GM19238 (cell line): ENCODE measurements around the gene UQCRHL.
"Not testable (repeated sequence)": the region's sequence is repeated elsewhere in the genome, so short reads cannot be mapped to it uniquely, and the experiment has no call there.

Experiments used
- DNase-seq: peaks from one replicate; pipeline ENCODE4 v3.0.0; 2011; ENCODE audit warnings: low spot score; ENCODE audit not compliant: insufficient read length

UQCRHL gene

DNA sequence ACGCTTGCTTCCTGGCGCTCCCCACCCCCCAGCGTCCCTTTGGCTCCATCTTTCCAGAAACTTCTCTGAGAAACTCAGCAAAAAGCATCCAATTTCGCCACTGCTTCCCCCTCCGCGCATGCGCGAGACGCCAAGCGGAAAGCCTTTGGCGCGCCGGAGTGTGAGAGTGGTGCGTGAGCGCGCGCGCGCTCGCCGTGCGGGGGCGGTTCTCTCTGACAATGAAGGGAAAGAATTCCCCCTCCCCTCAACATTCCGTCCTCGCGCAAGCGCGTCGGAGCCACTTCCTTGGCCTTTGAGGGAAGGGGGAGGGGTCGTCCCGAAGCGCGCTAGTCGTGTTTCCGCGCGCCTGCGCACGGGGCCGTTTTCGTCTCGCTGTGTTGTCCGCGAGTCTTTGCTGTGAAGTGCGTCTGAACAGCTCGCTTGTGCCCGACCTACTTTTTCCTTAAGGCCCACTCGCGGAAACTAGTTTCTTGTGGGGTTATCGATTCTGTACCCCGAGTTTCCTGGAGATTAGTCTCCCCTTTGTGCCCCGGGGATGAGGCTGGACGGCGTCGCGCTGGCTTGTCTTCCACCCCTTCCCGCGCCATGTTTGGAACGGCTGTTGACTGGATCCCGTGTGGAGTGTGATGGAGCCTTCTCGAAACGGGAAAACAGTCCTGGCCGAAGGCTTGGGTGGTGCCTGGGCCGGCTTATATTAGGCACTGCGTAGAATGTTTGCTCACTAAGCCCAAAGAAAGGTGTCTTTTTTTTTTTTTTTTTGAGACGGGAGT lies 28.5 kb upstream of the UQCRHL start:
- peak; percentile 79 for DNase-seq

DNA sequence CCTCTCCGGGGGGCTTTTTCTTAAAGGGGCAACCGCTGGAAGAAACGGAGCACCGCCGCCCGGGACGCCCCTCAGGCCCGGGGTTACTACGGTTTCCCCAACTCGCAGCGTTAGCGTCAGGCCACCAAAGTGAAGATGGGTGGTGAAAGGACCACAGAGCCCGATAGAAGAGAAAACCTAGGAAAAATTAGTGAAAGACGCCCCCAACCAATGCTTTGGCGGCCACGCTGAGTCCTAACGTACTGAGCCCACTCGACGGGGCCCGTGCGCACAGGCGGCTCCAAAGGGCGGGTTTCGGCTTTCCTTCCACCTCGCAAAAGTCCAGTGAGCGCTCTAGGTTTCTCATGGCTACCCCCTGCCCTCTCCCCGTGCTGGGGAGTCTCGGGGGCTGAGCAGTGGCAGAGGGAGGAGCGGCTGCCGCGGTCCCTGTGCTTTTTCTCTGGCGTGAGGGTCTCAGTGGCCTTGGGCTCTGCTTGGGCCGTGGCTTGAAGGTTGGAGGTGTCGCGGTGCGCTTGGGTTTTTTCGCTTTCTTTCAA lies 27.8 kb upstream of the UQCRHL start:
- no peak for DNase-seq

DNA sequence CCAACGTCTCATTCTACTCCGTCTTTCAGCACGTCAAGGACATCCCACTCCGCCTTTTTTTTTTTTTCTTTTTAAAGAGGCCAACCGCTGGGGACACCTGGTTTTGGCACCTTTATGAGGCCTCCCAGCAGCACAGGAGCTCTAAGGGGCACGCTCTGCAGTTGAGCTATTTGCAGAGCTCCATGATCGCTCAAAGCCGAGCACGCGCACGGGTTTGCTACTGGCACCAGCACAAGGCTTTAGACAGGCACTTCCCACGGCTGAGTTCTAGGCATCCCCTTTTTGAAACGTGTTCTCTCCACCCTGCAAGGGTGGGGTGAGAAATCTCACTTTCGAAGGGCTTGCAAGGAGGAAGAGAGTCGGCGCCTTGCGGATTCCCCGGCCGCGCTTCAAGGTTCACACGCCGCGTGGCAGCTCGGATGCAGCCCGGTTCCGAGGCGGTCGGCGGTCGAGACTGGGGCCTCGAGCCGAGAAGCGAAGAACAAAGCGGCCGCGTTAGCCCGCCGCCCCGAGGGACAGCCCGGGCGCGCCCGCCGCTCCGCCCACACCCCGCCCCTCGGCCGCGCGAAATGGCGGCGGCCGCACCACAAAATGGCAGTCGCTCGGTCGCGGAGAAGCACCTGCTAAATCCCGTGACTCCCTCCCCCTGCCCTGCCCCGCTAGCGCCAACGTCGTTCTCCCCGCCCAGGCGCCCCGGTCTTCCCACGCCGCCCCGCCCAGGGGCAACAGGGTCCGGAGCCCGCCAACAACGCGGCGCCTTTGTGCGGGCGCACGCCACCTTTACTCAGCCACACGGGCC lies 27.2 kb upstream of the UQCRHL start:
- DNase-seq: peak; percentile 72

DNA sequence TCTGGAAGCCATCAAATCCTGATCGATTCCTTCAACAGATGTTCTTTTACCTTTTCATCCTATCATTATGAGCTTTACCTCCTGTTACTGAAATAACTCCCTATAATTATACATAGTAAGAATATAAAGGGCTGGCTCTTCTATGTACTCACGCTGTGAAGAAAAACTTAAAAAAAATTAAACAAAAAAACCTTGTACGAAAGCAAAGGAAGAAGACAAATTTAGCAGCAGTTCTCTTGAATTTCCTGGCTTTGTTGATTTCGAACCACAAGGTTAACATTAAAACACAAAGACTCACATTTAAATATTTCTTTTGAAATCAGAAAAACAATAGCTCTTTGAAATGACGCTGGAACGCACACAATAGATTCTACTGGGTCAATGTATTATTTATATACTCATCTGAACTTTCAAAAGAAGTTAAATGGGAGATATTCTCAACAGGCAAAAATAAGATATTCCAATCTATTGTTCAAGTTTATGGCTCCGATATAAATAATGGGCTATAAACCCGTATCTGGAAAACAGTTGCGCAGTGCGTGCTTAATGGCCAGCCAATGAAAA lies 26.5 kb upstream of the UQCRHL start:
- no peak for DNase-seq

DNA sequence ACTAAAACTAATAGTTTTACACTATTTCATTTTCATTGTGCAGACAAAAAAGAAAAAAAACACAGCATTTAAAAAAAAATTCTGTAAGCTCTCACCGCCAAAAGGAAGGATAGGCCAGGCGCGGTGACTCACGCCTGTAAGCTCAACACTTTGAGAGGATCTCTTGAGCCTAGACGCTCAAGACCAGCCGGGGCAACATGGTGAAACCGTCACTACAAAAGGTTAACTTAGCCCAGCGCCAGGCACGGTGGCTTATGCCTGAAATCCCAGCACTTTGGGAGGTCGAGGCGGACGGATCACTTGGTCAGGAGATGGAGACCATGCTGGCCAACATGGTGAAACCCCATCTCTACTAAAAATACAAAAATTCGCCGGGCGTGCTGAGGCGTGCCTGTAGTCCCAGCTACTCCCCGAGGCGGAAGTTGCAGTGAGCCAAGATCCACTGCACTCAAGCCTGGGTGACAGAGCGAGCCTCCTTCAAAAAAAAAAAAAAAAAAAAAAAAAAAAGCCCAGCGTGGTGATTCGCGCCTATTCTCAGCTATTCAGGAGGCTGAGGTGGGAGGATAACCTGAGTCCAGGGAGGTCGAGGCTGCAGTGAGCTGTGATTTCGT lies 25.7 kb upstream of the UQCRHL start:
- DNase-seq: no peak

DNA sequence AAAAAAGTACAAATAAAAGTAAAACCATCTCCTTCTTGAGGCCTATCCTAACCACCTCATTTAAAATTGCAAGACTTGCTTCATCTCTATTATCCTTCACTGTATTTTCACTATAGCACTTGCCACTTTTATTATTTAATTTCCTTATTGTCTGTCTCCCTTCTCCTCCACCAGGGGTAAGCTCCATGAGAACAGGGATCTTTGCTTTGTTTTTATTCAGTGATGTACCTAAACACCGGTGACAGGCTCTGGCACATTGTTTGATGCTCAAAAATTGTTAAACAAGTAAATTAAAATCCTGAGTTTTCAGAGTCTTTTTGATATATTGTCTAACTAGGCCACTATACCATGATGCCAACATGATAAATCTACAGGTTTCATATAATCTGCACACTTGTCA lies 22.8 kb upstream of the UQCRHL start:
- DNase-seq: no peak

DNA sequence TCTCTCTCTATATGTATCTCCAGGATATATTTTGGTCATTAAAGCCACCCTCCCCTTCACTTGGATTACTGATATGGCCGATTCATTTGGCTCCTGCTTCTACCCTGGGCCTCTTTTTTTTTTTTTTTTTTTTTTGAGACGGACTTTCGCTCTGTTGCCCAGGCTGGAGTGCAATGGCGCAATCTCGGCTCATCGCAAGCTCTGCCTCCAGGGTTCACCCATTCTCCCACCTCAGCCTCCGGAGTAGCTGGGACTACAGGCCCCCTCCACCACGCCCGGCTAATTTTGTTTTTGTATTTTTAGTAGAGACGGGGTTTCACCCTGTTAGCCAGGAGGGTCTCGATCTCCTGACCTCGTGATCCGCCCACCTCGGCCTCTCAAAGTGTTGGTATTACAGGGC lies 21.5 kb upstream of the UQCRHL start:
- DNase-seq: not testable (repeated sequence)

DNA sequence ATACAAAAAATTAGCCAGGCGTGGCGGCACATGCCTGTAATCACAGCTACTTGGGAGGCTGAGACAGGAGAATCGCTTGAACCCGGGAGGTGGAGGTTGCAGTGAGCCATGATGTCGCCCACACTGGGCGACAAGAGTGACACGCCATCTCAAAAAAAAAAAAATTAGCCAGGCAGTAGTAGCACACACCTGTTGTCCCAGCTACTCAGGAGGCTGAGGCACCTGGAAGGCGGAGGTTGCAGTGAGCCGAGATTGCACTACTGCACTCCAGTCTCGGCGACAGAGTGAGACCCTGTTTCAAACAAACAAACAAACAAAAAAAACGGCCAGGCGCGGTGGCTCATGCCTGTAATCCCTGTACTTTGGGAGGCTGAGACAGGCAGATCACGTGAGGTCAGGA lies 20.1 kb upstream of the UQCRHL start:
- DNase-seq: not testable (repeated sequence)

DNA sequence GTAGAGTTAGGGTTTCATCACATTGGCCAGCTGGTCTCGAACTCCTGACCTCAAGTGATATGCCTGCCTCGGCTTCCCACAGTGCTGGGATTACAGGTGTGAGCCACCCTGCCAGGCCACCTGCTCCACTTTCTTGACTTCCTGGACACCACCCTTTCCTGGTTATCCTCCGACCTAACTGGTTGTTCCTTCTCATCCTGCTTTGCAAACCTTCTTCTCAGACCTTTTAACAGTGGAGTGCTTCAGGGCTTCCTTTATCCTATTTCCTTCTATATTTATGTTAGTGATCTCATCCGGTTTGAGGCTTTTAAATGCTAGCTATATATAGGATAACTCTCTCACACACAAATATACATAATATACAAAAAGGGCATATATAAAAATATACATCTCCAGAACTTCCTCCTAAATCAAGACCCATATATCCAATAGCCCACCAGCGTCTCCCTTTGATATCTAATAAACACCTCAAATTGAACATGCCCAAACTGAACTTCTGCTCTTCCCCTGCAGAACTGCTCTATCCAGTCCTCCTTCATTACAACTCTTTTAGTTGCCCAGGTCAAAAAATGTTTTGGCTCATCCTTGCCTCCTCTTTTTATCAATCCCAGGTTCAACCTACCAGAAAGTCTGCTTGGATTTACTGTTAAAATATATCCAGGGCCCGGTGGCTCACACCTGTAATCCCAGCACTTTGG lies 19.5 kb upstream of the UQCRHL start:
- no peak for DNase-seq

DNA sequence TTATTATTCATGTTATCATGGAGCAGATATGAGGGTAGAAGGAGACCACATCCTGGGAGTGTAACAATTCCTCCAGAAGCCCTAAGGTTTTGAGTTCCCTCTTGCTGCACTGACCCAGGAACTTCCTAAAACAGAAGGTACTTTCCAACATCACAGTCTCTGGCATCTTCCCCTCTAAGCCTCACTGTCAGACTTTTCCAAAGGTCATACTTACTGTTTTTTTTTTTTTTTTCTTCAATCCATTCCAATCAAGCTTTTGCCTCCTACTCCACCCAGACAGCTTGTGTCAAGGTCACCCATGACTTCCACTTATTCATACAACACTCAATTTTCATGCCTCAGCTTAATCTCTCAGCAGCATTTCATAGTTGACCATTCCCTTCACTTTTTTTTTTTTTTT lies 18.4 kb upstream of the UQCRHL start:
- no peak for DNase-seq

DNA sequence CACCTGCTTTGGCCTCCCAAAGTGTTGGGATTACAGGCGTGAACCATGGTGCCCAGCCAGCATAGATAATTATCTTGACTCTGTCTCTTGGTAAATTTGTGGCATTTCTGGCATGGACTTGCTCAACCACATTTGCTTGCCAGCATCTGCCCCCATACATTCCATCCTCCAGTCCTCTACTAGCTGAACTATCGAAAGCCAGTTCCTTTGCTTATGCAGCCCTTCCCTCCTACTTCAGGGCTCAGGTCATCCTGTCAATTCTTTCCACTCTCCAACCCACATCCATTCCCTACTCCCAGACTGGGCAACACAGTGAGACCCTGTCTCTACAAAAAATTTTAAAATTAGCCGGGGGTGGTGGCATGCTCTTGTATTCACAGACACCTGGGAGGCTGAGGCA lies 13.0 kb upstream of the UQCRHL start:
- no peak for DNase-seq

DNA sequence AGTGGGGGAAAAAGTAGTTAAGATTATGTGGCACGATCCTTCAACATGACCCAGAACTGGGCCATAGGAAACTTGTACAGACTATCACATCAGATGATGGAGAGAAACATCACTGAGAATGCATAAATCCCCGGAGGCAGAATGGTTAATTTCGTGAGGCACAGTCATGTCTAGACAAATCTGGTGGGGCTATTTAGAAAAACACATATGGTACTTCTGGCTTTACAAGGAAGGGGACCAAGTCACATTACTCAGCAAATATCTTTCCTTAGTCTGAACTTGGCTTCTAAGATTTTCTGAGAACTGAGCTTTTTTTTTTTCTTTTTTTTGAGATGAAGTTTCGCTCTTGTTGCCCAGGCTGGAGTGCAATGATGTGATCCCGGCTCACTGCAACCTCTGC lies 9.2 kb upstream of the UQCRHL start:
- no peak for DNase-seq

DNA sequence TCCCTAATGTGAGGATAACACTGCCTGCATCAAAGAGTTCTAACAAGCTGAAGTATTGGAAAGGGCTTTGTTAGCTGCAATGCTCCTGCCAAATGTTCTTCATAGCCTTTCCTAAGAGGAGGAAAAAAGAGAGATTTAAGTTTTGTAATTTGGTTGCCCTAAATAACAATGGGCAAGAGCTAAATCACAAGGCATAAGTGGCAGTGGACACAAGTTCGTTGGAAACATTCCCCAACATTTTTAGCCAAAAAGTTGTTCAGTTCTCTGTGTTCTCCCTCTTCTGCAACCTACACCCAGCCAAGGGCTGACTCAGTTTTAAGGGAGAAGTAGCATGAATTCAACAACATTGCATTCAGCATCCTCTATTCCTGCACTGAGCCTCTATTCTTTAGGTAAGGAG lies 2.6 kb upstream of the UQCRHL start:
- no peak for DNase-seq

DNA sequence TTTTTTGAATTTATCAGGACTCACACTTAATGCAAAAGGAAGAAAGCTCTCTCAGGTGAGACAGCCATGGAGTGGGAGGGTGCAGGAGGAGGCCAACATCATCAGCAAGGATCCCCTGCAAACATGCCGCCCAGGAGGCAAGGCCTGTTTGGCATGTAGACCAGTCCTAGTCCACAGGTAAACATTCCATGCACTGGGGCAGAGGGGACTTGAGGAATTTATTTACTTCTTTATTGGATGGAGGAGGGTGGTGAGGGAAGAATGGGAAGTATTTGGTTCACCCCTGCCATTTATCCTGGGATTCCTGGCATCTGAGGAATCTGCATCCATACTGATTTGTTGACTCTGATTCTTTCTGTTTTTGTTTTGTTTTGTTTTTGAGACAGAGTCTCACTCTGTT lies 1.5 kb upstream of the UQCRHL start:
- DNase-seq: no peak

DNA sequence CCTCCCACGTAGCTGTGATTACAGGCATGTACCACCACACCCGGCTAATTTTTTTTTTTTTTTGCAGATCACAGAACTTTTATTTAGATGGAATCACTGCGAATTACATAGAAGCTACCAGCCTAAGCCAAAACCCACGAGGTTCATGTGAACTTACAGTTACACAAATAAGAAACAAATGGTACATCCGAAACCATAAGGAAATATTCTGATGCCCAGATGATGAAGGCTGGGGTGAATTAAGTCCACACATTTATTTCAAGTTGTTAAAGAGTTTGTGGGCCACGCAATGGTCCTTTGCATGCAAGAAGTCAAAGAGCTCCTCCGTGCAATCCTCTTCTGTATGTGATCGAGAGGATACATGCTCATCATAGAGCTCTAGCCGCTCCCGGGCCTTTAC lies 328 bp downstream of the UQCRHL start:
- DNase-seq: no peak

DNA sequence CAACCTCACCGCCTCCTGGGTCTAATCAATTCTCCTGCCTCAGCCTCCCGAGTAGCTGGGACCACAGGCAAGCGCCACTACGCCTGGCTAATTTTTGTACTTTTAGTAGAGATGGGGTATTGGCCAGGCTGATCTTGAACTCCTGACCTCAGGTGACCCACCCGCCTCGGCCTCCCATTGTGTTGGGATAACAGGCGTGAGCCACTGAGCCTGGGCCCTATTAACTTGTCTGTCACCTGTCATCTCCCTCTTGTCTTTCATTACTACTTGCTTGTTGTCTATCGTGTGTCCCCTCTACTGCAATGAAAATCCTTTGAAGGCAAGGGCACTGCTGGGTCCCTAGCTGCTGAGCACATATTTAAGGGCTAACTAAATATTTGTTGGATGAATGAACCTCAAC lies 3.4 kb downstream of the UQCRHL start:
- DNase-seq: no peak

DNA sequence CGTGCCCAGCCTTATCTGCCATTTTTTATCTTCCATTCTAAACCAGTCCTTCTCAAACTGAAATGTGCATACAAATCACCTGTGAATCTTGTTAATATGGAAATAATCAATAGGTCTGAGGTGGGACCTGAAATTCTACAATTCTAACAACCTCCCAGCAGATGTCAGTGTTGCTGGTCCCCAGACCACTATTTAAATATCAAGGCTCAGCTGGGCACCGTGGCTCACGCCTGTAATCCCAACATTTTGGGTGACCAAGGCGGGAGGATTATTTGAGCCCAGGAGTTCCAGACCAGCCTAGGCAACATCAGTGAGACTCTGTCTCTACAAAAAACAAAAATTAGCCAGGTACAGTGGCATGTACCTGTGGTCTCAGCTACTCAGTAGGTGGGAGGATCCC lies 4.1 kb downstream of the UQCRHL start:
- DNase-seq: peak; percentile 32

DNA sequence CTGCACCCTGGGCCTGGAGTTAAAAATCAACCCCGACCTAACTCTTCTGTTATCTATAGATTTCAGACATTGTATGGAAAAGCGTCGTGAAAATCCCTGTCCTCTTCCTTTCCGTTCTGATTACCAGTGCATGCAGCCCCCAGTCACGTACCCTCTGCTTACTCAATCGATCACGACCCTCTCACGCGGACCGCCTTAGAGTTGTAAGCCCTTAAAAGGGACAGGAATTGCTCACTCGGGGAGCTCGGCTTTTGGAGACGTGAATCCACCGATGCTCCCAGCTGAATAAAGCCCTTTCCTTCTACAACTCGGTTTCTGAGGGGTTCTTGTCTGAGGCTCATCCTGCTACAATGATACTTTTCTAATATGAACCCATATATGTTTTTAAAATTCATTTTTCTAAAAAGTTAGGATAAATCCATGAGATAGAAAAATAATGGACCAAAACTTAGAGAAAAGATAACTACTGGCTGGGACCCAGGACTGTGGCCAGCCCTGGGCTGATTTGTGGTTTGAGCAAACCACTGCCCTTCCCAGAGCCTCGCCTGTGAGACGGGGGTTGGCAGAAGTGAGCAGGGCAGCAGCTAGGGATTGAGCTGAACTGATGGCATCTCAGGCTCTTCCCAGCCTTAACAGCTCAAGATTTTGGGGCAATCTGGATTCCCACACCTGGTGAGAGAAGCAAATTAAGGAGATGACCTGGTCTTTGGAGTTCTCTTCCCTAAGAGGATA lies 5.0 kb downstream of the UQCRHL start:
- no peak for DNase-seq

DNA sequence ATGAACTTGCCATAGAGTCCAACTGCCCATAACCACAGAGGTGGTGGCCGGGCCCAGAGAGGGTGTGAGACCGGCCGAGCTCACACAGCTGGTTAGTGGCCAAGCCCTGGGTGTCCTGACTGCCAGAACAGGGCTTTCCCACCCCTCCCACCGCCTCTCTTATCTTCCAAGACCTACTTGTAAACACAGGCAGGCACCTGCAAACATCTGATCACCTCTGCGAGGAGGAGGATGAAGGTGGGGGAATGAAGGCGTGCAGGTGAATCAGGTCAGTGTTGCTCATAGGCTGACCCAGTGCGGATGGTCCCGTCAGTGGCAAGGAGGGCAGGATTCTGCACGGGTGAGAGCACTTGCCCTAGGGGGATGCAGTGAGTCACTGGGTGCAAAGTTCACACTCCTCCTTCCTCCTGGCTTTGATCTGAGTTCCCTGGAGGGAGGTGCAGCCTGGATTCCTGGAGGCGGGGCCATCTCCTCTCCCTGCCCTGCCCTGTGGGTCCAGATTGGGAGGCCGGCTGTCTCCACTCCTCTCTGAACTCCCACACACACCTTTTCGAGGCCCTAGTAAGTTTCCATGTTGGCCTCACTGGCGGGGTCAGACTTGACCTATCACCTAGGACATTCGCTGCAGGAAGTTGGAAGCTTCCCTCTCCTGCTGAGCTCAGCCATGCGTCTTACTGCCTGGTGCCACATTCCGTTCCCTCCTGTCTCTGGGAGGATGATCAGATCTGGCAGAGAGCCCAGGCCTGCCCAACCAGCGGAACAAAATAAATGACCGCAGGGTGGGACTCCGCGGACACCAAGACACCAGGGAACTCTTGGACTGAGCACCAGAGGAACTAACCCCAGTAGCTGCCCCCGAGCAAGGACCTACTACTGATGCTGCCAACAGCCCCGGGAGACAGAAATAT lies 7.3 kb downstream of the UQCRHL start:
- DNase-seq: no peak
